ENCODE data around the gene SMIM36.
"Not testable (repeated sequence)": the region's sequence is repeated elsewhere in the genome, so short reads cannot be mapped to it uniquely, and the experiment has no call there.

The SMIM36 gene

DNA sequence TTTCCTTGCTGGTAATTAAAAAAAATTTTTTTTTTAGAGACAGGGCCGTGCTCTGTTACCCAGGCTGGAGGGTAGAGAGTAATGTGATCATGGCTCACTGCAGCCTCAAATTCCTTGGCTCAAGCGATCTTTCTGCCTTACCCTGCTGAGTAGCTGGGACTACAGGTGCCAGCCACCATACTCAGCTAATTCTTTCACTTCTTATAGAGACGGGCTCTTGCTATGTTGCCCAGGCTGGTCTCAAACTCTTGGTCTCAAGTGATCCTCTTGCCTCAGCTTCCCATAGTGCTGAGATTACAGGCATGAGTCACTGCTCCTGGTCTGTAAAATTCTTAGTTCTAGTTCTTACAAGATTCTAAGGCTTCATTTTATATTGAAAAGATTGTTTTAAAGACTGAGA lies 11.1 kb downstream of the SMIM36 start:
- no peak for DNase-seq

DNA sequence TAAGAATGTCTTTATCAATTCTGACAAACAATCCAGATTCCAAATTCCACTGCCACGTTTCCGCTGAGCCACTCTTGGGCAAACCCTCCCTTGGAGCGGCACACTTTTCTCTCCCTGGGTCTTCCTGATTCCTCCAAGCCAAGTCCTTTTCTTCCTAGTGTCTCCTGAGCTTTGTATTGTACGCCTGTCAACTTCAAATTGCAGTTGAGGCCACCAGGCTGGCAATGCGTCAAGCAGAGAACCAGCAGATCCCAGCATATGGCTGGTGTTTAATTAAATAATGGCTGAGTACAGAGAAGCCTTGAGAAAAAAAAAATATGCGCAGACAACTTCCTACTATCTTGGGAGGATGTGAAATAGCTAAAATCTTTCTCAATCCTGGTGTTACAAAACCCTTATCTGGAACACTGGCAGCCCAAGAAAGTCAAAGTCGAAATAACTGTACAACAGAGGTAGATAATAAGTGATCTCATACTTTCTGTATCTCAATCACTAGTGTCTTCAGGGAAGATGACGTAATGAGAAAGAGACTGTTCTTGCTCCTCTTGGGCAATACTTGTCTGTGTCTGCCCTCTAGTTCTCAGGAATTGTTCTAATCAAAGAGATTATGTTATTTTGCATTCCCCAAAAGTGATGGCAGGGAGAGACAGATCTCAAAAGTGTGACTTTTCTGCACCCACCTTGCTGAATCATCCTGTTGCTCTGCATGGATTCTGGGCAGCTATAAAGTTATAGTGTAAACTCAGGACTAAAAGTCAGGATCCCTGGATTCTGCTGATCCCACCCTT lies 15.0 kb downstream of the SMIM36 start:
- no peak for DNase-seq

DNA sequence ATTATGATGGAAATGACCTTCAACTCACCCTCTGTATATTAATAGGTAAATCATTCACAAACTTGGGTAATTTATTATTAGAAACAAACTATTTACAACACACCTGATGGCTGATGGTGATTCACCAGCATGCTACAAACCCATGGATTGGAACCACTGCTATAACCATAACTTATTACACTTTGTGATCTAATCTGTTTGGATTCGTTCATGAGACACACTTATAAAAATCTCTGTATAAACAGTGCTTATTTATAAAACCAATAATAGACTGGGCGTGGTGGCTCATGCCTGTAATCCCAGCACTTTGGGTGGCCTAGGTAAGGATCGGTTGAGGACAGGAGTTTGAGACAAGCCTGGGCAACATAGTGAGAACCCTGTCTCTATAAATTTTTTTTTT lies 16.0 kb downstream of the SMIM36 start:
- no peak for DNase-seq

DNA sequence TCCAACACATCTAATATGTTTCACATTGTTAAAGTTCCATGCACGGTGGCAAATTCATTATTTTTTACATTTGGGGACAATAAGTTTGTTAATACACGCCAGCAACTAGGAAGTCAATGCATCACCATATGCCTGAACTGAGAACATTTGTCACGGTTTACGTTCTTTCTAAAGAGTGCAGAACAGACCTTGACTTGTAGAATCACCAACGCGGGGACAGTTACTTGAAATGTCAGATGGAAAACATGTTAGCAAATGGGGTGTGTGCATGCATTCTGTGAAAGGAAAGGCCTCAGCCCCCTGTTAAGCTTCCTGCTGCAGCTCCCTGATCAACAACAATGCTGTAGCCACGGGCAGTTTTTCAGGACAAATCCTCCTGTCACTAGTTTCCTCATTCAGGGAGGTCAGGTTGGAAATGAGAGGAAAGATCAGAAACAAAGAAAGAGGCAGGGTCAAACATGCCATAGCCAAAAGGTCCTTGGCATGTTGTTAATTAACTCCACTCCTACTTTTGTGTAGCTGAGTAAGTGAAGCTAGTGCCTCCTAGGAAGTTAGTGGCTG lies 18.4 kb downstream of the SMIM36 start:
- no peak for DNase-seq

DNA sequence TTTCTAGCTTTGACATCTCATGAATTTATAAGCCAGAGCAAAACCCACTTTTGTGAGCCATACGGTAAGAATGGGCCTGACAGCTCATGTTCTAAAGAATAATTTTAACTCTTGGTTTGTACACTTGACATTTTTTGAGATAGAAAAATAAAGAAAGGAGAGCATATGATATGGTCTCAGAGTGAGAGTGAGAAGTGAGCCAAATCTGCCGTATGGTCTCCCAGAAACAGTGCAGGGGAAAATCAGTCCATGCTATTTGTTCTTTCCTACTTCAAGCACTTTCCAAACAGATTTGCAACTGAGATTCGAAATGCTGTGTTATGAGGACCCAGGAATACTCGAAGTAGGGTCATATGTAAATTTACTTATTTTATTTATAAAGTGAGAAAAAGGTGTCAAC lies 20.9 kb downstream of the SMIM36 start:
- no peak for DNase-seq

DNA sequence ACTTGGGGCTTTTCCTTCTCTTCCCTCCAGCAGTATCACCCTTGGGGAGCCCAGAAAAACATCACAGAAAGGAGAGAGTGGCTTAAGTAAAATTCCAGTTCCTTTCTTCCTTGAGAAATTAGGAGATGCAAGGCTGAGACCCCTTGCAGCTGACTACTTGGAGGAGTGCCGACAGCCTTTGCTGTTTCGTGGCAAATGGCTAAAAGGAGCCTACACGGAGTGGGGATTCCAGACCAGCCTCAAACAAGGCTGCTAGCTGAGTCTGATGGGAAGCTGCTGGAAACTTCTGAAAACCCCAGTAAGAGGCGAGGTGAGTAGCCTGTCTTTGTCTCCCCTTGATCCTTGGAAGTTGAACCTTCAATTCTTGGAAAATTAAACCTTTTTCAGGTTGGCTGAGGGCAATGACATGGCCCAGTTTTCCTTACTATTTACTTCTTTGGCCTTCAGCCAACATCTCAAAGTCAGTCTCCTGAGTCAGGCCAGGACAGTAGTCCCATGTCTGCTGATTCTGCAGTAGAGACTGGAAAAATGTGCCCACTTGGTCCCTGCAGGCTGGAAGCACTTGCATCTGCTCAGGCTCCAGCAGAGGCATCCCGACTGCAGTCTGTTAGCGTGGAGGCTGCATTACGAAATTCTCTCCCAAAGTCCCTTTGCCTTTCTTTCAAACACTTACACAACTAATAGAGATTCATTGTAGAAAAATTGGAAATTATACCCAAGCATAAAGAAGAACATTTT lies 23.4 kb downstream of the SMIM36 start:
- DNase-seq, result no peak

DNA sequence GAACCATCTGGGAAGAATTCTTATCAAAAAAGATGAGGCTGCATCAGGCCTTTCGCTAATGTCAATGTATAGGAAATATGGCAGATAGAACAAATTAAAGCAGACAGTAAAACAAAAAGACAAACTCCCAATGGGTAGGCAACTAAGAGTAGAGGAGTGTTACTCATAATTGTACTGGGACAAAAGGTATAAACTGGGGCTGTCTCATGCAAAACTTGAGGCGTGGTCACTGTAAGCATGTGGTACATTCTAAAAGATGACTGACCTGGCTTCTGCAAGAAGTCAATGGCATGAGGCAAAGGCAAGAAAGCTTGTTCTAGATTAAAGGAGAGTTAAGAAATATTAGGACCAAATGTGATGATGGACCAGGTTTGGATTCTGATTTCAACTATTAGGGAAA lies 26.7 kb downstream of the SMIM36 start:
- no peak for DNase-seq

DNA sequence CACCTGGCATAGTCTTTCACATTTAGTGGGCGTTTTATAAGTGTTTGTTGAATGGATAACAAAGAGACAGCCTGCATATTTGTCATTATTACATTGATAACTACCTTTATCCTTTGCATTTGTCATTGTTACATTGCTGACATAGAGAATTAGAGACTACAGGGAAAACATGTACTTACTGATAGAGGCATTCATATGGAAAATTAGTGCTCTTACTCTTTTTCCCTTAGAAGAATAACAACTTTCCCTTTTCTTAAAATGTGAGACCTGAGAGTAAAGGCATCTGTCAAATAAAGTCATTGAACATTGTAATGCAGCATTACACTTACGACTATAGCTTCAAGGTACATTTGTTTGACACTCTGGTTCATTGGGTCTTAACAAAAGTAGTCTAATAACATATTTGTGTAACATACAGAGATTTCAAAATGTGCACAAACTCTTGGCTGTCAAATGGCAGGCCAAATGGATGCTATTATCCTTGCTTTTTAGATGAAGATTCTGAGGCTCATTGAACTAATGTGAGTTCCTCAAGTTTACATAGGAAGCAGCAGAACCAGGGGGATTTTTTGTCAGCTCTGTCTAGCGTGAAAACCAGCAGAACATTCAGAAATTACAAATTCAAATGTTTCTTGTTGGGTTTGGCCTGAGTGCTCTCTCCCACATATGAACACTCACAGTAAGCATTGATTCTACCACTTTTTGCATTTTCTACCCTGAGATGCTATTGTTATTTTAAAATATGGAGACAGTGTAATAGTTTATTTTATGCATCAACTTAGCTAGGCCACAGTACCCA lies 28.5 kb downstream of the SMIM36 start:
- no peak for DNase-seq

DNA sequence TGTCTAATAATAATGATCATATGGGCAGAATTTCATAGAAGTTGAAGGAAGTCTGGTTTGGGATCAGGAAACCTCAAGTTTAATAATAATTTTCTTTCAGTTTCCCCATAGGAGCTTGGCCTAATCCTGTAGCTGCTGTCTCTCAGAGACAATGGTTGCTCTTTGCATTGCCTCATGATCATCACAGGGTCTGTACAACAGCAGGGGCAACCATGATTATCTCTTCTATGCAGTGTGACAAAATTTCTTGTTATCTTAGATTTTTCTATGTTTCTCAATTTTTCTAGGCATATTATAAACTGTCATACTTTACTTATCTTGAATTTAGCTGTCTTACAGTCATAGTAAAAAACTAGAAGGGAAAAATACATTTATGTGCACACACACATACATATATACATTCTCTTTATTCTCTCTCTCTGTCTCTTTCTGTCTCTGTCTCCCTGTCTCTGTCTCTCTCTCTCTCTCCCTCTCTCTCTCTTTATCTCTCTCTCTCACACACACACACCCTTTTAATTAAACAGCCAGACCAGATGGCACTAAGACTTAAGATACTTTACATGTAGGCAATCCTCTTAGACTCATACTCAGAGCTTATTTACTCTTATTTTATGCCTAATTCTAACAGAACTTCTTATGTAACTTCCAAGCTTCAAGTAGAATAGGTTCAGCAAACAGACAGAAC lies 30.5 kb downstream of the SMIM36 start:
- DNase-seq, result no peak

DNA sequence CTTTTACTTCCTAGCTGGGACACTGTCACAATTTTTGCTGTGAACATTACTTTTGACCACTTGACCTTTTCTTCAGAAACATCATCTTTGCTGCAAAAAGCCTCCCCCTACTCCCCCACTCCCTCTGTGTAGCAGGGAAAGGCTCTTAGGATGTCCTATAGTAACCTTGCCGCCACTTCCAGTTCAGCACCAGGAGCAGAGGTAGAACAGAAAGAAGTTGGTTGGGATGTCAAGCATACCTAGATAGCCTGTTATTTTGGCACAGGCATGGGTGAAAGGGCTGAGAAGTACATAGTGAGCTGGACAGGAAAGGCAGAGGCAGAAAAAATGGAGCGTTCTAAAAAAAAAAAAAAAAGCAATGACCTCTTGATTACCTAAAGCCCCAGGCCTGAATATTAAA lies 31.3 kb downstream of the SMIM36 start:
- no peak for DNase-seq

DNA sequence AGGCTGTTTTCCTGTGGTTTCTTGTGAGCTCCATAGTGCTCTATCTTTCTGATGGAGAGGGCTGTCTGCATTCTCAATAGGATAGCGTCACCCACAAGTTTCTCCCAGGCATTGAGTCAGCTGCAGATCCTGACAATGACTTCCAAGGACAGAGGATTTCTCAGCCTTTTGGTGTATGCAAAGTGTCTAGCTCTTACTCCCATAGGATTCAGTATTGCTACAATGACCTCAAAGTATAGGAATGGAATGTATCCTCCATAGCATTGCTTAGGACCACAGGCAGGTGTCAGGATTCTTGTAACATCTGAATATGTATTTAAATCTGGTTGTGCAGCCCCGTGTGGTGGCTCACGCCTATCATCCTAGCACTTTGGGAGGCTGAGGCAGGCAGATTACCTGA lies 32.3 kb downstream of the SMIM36 start:
- DNase-seq, result no peak

DNA sequence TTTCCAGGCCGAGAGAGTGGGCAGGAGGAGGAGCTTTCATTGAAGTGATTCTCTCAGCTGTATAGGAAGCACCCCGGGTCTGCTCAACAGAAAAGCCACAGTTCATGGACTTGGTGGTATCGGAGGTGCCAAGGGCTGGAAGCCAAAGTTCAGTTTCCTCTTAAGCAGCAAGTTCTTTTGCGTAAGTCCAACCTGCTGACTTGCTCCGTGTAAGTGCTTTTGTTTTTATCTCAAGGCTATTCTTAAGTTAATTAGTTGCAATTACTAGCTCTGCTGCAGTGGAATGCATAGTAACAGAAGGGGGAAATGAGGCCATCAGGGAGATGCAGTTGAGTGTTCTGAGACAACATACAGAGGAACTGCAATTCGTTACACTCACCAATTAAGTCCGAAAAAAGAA lies 44.6 kb downstream of the SMIM36 start:
- no peak for DNase-seq

DNA sequence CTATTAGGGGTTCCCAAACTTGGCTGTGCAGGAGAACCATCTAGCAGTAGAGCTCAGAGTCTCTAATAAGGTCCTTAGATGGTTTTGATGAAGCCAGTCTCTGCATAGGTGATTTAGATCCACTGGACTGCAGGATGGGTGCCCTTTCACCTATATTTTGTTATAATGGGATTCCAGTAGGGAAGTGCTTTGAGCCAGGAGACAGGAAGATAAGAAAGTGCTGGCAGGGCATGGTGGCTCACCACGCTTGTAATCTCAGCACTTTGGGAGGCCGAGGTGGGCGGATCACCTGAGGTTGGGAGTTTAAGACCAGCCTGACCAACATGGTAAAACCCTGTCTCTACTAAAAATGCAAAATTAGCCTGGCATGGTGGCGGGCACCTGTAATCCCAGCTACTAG lies 45.5 kb downstream of the SMIM36 start:
- DNase-seq, result not testable (repeated sequence)

DNA sequence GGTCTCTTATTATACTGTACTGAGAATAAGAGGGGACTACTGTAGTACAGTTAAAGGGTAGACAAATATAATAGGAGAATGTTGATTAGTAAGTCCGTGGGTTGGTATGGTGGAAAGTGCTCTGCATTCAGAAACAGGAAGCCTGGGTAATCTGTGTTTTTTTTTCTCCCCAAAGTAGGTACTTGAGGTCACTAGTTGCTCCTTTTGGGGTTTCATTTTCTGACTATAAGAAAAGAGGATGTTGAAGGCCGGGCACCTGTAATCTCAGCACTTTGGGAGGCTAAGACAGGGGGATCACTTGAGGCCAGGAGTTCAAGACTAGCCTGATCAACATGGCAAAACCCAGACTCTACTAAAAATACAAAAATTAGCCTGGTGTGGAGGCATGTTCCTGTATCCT lies 47.7 kb downstream of the SMIM36 start:
- DNase-seq, result no peak

DNA sequence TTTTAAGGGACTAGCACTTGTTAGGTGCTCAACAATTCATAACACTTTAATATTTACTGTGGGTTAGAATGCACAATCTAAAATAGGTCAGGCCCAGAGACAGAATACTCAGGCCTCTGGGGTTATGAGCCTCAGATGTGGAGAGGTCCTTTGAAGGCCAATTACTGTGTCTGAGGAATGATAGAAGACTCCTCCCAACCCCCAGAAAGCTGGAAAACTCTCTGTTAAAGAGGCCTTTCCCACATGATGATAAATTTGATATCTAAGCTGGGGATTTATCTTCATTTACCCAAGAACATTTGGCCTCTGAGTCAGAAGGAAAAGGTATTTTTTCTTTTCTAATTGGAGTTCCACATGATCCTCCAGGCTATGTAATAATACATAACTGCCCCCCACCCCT lies 48.5 kb downstream of the SMIM36 start:
- no peak for DNase-seq

DNA sequence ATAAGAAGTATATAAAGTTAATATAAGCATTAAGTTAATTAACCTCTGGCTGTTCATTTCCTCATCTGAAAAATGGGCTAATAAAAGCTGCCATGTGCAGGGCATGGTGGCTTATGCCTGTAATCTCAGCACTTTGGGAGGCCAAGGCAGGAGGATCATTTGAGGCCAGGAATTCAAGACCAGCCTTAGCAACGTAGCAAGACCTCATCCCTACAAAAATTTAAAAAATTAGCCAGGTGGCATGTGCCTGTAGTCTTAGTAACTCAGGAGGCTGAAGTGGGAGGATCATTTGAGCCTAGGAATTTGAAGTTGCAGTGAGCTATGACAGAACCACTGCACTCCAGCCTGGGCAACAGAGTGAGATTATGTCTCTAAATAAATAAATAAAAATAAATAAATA lies 49.0 kb downstream of the SMIM36 start:
- no peak for DNase-seq

DNA sequence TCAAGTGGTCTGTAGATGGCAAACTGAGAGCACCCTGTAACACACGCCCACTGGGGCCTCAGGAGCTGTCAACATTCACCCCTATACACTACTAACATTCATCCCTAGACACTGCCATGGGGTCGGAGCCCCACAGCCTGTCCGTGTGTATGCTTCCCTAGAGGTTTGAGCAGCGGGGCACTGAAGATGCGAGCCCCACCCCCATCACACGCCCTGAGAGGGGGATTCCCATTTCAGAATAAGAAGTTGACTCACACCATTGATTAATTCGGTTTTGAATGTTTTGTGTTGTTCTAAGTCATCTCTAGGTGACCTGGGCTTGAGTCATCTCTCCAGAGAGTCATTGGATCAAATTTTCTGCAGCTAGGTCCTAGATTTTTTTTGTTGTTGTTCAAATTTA lies 52.3 kb downstream of the SMIM36 start:
- peak; percentile 50 to 58 for DNase-seq

DNA sequence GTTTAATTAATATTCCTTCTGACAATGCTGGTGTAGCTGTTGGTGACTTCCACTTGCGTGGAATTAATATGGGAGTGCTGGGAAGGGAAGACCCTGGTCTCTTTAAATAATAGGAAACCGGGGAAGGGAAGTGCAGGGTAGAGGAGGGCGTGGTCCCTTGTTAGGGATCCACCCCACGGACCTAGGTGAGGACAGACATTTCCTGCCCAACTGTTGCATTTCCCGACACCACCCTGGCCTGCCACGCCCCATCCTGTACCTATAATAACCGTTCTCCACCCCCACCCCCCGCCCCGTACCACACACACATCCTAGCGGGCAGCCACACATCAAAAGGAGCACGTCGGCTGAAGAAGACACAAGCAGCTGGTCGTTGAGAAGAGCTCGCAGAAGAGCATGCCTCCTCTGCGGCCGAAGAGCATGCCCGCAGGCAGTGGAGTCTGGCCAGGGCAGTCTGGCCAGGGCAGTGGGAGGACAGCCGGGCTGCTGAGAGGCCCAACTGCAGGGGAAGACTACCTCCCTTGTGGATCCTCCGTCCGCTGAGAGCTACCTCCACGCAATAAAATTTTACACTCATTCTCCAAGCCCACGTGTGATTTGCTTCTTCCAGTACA lies 52.9 kb downstream of the SMIM36 start:
- no peak for DNase-seq

DNA sequence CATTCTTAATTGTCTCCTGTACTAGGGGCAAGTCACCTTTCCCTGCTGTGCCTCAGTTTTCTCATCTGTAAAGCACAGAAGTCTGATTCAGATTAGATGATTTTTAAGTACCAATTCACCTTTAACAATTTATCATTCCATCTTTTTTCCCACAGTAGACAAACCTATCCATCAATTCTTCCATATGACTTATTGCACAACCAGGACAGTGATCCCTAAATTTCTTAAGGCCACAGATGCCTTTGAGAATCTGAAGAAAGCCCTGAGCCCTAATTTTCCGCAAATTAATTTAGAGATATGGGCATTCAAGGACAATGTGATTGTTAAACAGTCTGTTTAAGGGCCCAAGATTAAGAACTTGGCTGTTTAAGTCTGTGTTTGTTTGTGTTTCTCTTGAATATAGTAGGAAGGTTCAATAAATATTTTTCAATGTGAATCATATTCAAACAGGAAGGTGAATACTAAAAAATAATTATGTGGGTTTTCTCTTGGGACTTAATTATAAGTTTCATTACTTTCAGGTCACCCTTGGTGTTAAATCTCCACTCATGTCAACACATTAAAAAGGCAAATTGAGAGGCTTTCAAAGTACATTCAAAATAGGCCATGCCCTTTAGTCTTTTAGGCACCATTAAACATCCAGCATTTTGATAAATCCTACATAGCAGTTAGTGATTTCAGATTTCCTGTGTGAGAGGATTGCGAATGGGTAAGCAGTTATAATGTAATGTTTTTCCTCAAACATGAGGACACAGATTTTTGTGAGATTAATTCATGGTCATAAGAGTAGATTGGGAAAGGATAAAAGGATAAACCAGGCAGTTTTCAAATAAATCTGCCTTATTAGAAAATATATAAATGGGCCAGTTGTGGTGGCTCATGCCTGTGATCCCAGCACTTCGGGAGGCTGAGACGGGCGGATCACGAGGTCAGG lies 54.7 kb downstream of the SMIM36 start:
- no peak for DNase-seq

DNA sequence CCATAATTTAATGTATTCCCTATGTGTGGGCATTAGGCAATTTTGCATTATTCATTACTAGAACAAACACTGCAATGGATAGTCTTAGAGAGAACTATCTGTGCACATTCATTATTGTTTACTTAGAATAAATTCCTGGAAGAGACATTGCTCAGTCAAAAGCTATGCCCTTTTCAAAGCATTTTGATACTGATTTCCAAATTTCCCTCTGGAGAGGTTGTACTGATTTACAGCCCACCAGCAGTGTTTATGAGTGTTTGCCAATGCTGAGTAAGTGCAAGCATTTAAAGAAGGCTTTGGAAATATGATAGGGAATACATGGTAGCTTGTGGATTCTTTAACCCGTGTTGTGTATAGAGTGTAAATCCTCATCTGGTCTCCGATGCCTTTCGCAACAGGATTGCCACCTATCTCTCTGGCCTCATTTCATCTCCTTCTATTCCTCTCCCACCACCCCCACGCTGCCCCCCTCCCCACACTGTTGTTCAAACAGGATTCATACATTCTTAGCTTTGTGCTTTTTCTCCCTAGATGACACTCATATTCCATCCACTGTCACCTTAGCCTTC lies 56.3 kb downstream of the SMIM36 start:
- no peak for DNase-seq

Measured in stimulated activated CD4-positive, alpha-beta T cell treated with anti-CD3 and anti-CD28 coated beads, Interleukin-2, amount 100 ng/mL, for 48 hours (primary cell).